C4-2B (cell line): ENCODE data around the gene GPR37.

ENCODE experiments used
- ZFX ChIP-seq: fragments of 450-650 bp; IDR thresholded peaks from 2 replicates; pipeline ENCODE4 v1.6.1; 2017
- TF ChIP-seq, protein P1 (sequence below): fragments of 450-650 bp; conservative IDR thresholded peaks from 2 replicates; pipeline ENCODE4 v1.5.1; 2017; ENCODE audit warnings: mild to moderate bottlenecking

DNA sequence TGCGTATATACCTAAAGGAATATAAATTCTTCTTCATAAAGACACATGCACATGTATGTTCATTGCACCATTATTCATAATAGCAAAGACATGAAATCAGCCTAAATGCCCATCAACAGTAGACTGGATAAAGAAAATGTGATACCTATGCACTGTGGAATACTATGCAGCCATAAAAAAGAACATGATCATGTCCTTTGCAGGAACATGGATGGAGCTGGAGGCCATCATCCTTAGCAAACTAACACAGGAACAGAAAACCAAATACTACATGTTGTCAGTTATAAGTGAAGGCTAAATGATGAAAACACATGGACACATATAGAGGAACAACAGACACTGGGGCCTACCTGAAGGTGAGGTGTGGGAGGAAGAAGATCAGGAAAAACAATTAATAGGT lies 48.7 kb downstream of the GPR37 start:
- TF ChIP-seq, protein P1, sequence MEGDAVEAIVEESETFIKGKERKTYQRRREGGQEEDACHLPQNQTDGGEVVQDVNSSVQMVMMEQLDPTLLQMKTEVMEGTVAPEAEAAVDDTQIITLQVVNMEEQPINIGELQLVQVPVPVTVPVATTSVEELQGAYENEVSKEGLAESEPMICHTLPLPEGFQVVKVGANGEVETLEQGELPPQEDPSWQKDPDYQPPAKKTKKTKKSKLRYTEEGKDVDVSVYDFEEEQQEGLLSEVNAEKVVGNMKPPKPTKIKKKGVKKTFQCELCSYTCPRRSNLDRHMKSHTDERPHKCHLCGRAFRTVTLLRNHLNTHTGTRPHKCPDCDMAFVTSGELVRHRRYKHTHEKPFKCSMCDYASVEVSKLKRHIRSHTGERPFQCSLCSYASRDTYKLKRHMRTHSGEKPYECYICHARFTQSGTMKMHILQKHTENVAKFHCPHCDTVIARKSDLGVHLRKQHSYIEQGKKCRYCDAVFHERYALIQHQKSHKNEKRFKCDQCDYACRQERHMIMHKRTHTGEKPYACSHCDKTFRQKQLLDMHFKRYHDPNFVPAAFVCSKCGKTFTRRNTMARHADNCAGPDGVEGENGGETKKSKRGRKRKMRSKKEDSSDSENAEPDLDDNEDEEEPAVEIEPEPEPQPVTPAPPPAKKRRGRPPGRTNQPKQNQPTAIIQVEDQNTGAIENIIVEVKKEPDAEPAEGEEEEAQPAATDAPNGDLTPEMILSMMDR = no peak
- TF ChIP-seq ZFX = no peak
